ENCODE measurements around the gene LRRC1. TPM values are rescaled to one million over a fixed set of nuclear protein-coding genes. Genes with fewer than 3 reads are reported as not detected.

Gene LRRC1
- total and polyA plus RNA-seq, 2 of the 13 experiments (the other 11 are each of a cell fraction or from before 2014, with no cell fraction given) = 15.6 to 27.7 TPM

DNA sequence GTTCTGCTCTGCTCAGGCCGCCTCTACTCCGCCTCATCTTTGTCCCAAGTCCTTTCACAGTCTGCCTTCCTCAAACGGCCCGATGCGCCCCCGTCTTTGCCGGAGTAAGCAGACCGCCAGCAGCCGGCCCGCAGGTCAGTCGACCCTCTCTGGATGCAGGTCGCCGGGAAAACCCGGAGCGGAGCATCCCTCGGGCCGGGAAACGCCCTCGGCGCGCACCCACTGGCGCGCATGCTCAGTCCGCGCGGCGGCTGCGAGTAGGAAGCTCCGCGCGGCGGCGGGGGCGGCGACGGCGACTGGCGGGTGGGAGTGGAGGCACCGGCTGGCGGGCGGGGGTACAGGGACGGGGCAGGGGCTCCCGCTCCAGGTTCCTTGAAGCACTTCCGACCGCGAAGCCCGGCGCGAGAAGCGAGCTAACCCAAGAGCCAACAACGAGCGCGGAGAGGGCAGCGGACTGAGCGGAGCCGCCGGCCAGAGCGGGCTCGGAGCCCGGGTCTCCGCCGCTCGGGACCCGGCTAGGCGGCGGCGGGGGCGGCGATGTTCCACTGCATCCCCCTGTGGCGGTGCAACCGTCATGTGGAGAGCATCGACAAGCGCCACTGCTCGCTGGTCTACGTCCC, at the start of gene LRRC1 (continued):
- TF ChIP-seq, protein P1, sequence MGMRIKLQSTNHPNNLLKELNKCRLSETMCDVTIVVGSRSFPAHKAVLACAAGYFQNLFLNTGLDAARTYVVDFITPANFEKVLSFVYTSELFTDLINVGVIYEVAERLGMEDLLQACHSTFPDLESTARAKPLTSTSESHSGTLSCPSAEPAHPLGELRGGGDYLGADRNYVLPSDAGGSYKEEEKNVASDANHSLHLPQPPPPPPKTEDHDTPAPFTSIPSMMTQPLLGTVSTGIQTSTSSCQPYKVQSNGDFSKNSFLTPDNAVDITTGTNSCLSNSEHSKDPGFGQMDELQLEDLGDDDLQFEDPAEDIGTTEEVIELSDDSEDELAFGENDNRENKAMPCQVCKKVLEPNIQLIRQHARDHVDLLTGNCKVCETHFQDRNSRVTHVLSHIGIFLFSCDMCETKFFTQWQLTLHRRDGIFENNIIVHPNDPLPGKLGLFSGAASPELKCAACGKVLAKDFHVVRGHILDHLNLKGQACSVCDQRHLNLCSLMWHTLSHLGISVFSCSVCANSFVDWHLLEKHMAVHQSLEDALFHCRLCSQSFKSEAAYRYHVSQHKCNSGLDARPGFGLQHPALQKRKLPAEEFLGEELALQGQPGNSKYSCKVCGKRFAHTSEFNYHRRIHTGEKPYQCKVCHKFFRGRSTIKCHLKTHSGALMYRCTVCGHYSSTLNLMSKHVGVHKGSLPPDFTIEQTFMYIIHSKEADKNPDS (CRISPR knock-in tag; IDR thresholded peaks at IDR 0.05) = no peak
- 0 out of 2 replicates have a peak, but pooled peaks have one; percentile 18 for TF ChIP-seq SOX13 (IDR thresholded peaks at IDR 0.05)
- peak in 1 of 2 experiments; percentile 60; a peak in 1 of 4 replicates for TF ChIP-seq SOX13 (CRISPR knock-in tag; conservative IDR thresholded peaks at IDR 0.05 in 1 of 2, IDR thresholded peaks at IDR 0.05 in 1 of 2)
- TF ChIP-seq, protein P2, sequence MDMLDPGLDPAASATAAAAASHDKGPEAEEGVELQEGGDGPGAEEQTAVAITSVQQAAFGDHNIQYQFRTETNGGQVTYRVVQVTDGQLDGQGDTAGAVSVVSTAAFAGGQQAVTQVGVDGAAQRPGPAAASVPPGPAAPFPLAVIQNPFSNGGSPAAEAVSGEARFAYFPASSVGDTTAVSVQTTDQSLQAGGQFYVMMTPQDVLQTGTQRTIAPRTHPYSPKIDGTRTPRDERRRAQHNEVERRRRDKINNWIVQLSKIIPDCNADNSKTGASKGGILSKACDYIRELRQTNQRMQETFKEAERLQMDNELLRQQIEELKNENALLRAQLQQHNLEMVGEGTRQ (IDR thresholded peaks at IDR 0.05; ENCODE audit: low read depth, low read length) = no peak
- TF ChIP-seq, protein P2 (CRISPR knock-in tag; IDR thresholded peaks at IDR 0.05; ENCODE audit: borderline replicate concordance) = no peak
- no peak for TF ChIP-seq RORA (CRISPR knock-in tag; IDR thresholded peaks at IDR 0.05)
- no peak for TF ChIP-seq SOX6 (IDR thresholded peaks at IDR 0.05)
- TF ChIP-seq SOX6 (CRISPR knock-in tag; IDR thresholded peaks at IDR 0.05) = peak; percentile 75
- TF ChIP-seq, protein P3, sequence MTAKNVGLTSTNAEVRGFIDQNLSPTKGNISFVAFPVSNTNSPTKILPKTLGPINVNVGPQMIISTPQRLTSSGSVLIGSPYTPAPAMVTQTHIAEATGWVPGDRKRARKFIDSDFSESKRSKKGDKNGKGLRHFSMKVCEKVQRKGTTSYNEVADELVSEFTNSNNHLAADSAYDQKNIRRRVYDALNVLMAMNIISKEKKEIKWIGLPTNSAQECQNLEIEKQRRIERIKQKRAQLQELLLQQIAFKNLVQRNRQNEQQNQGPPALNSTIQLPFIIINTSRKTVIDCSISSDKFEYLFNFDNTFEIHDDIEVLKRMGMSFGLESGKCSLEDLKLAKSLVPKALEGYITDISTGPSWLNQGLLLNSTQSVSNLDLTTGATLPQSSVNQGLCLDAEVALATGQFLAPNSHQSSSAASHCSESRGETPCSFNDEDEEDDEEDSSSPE (CRISPR knock-in tag; IDR thresholded peaks at IDR 0.05) = peak; percentile 91
- TF ChIP-seq ZNF451 (CRISPR knock-in tag; IDR thresholded peaks at IDR 0.05) = peak; percentile 22; the same call in 1 of the 2 replicates
- TF ChIP-seq MTF1 (CRISPR knock-in tag; IDR thresholded peaks at IDR 0.05) = peak; percentile 11; the same call in 1 of the 2 replicates
- TF ChIP-seq MIER2 (CRISPR knock-in tag; IDR thresholded peaks at IDR 0.05) = no peak
- TF ChIP-seq, protein P4, sequence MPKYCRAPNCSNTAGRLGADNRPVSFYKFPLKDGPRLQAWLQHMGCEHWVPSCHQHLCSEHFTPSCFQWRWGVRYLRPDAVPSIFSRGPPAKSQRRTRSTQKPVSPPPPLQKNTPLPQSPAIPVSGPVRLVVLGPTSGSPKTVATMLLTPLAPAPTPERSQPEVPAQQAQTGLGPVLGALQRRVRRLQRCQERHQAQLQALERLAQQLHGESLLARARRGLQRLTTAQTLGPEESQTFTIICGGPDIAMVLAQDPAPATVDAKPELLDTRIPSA (CRISPR knock-in tag; IDR thresholded peaks at IDR 0.05; ENCODE audit: borderline replicate concordance) = peak; percentile 29; the same call in 1 of the 2 replicates
- peak; percentile 57; the same call in 1 of the 2 replicates for TF ChIP-seq ZNF543 (CRISPR knock-in tag; IDR thresholded peaks at IDR 0.05)
- peak; percentile 57 for TF ChIP-seq TBL1XR1 (IDR thresholded peaks at IDR 0.05; ENCODE audit: borderline replicate concordance, low read length, partially characterized antibody)
- TF ChIP-seq, protein P5, sequence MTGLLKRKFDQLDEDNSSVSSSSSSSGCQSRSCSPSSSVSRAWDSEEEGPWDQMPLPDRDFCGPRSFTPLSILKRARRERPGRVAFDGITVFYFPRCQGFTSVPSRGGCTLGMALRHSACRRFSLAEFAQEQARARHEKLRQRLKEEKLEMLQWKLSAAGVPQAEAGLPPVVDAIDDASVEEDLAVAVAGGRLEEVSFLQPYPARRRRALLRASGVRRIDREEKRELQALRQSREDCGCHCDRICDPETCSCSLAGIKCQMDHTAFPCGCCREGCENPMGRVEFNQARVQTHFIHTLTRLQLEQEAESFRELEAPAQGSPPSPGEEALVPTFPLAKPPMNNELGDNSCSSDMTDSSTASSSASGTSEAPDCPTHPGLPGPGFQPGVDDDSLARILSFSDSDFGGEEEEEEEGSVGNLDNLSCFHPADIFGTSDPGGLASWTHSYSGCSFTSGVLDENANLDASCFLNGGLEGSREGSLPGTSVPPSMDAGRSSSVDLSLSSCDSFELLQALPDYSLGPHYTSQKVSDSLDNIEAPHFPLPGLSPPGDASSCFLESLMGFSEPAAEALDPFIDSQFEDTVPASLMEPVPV (CRISPR knock-in tag; IDR thresholded peaks at IDR 0.05) = peak; percentile 46; the same call in 1 of the 2 replicates
- TF ChIP-seq SNRNP70 (IDR thresholded peaks at IDR 0.05; ENCODE audit: low read depth, low read length) = no peak
- TF ChIP-seq ZNF75D (CRISPR knock-in tag; IDR thresholded peaks at IDR 0.05; ENCODE audit: borderline replicate concordance) = no peak

All from HepG2 (cell line).